Measurements from ENCODE around the gene OR2T2. TPM values are rescaled to one million over a fixed set of nuclear protein-coding genes. Genes with fewer than 3 reads are reported as not detected.
"Not testable (repeated sequence)": the region's sequence is repeated elsewhere in the genome, so short reads cannot be mapped to it uniquely, and the experiment has no call there.

The OR2T2 gene
- total and polyA plus RNA-seq, 2 of the 8 experiments (the other 6 are each of a cell fraction or from before 2014, with no cell fraction given): not detected

DNA sequence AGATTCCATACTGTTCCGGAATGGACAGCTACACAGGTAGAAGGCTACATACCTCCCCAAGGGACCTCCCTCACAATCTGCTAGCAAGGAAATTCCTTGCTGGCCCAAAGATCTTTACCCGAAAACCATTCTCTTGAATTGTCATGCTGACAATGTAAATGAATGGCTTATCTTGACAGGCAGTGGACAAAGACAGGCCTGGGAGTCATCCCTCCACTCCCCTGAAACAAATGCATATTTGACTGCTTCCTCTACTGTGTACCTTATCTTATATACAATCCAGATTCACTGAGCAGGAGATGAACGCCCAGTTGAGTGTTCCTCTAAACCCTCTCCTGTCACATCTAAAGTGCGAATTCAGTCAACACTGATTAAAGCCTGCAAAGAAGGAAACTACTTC, 834 bp upstream of the OR2T2 start:
- H2BK20ac ChIP-seq (ENCODE audit: low read length); CTCF ChIA-PET (ENCODE audit: partially characterized antibody); H2BK120ac ChIP-seq (replicated peaks; ENCODE audit: low read depth, low read length); H3K23me2 ChIP-seq (ENCODE audit: low read depth, low read length); H3K4me2 ChIP-seq (ENCODE audit: insufficient read depth in 1 of 2, low read depth in 2 of 2, low read length in 2 of 2); H3K79me1 ChIP-seq (ENCODE audit: low read depth, low read length); H4K20me1 ChIP-seq (replicated peaks in 1 of 2; ENCODE audit: control insufficient read depth in 1 of 2, insufficient read depth in 2 of 2, low read length in 2 of 2); H4K8ac ChIP-seq (ENCODE audit: extremely low read depth, insufficient read depth, low read length); DNase-seq (ENCODE audit: low read depth in 1 of 2, low spot score in 2 of 2); H3K4me1 ChIP-seq (replicated peaks in 1 of 4; ENCODE audit: control insufficient read depth in 3 of 4, insufficient read depth in 4 of 4, low read length in 3 of 4); H3K14ac ChIP-seq (ENCODE audit: insufficient read length); H3K36me3 ChIP-seq (ENCODE audit: control insufficient read depth in 2 of 4, insufficient read depth in 4 of 4, low read length in 3 of 4); H2AFZ ChIP-seq (ENCODE audit: low read length); POLR2A ChIA-PET (ENCODE audit: partially characterized antibody); H4K5ac ChIP-seq (ENCODE audit: insufficient read length, low read depth, low read length); FAIRE-seq; H3K27me3 ChIP-seq (replicated peaks in 1 of 4; ENCODE audit: control insufficient read depth in 3 of 4, extremely low read depth in 1 of 4, insufficient read depth in 3 of 4, low read length in 3 of 4); H3K23ac ChIP-seq (ENCODE audit: insufficient read length); H3K79me2 ChIP-seq (ENCODE audit: control insufficient read depth in 1 of 2, insufficient read depth in 2 of 2, low read length in 2 of 2); H2BK5ac ChIP-seq (ENCODE audit: low read depth, low read length); H2AK5ac ChIP-seq (ENCODE audit: low read depth, low read length); H3K56ac ChIP-seq (replicated peaks; ENCODE audit: insufficient read length, low read depth, low read length); H3K4ac ChIP-seq (replicated peaks; ENCODE audit: insufficient read length, low read depth, low read length); H4K91ac ChIP-seq (replicated peaks; ENCODE audit: insufficient read length, low read length); H3K27ac ChIP-seq (ENCODE audit: low read depth, low read length); H2BK12ac ChIP-seq (ENCODE audit: low read depth, low read length); H3K18ac ChIP-seq (ENCODE audit: extremely low read depth, low read length); H3K9ac ChIP-seq (replicated peaks in 1 of 4; ENCODE audit: extremely low read depth in 1 of 4, low read depth in 3 of 4, low read length in 3 of 4); H3K4me3 ChIP-seq (ENCODE audit: extremely low read depth in 1 of 4, insufficient read depth in 2 of 4, low read depth in 3 of 4, low read length in 4 of 4); H2BK15ac ChIP-seq (ENCODE audit: low read length): not testable (repeated sequence)
- 88% methylated on average over 4 of the region's 4 CpGs; no CpG with 5 or more reads in 1 of the 2 experiments for WGBS, 2 experiments (ENCODE audit: extremely low coverage in 1 of 2, insufficient coverage in 1 of 2, insufficient read length in 1 of 2, insufficient replicate concordance in 2 of 2, low coverage in 1 of 2, low lambda C conversion rate in 2 of 2, missing lambda C conversion rate in 1 of 2)
- H3K9me3 ChIP-seq (ENCODE audit: insufficient read depth in 2 of 2, low read depth in 1 of 2, low read length in 1 of 2): peaks cover 18 to 26% of the 10 kb centered on the region in 2 experiments

DNA sequence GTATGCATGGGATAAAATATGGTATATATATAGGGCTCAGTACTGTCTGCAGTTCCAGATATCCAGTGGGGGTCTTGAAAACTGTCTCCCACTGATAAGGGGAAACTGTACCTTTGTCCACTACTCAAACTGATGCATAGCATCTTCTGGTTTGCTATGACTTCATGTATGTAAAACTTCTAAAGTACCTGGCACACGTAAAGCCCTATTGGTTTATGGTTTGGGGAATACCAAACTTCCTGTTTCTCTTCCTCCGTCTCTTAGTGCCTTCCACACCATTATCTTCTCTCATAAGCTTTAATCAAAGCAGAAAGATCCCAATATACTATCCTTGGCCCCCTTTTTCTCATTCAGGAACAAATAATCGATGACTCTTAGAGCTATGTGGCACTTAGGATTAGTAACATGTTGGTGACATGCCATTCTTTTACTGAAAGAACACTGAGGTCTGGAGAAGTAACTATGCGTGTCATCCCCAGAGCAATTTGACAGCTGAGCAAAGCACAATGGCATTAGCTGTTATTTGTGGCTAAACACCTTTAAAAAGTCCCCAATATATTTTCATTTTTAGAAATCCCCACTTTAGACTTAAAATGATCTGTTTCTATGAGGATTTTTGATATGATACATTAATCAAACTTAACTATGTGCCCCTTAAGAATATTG, 3.1 kb downstream of the OR2T2 start:
- H3K4me3 ChIP-seq (ENCODE audit: extremely low read depth in 1 of 4, insufficient read depth in 2 of 4, low read depth in 3 of 4, low read length in 4 of 4); H3K18ac ChIP-seq (ENCODE audit: extremely low read depth, low read length); H3K23me2 ChIP-seq (ENCODE audit: low read depth, low read length); H3K27me3 ChIP-seq (replicated peaks in 1 of 4; ENCODE audit: control insufficient read depth in 3 of 4, extremely low read depth in 1 of 4, insufficient read depth in 3 of 4, low read length in 3 of 4); H4K20me1 ChIP-seq (replicated peaks in 1 of 2; ENCODE audit: control insufficient read depth in 1 of 2, insufficient read depth in 2 of 2, low read length in 2 of 2); H3K4me2 ChIP-seq (ENCODE audit: insufficient read depth in 1 of 2, low read depth in 2 of 2, low read length in 2 of 2); H3K56ac ChIP-seq (replicated peaks; ENCODE audit: insufficient read length, low read depth, low read length); H3K27ac ChIP-seq (ENCODE audit: low read depth, low read length); H3K36me3 ChIP-seq (ENCODE audit: control insufficient read depth in 2 of 4, insufficient read depth in 4 of 4, low read length in 3 of 4); H4K5ac ChIP-seq (ENCODE audit: insufficient read length, low read depth, low read length); FAIRE-seq; H3K23ac ChIP-seq (ENCODE audit: insufficient read length); H3K79me2 ChIP-seq (ENCODE audit: control insufficient read depth in 1 of 2, insufficient read depth in 2 of 2, low read length in 2 of 2); H2AFZ ChIP-seq (ENCODE audit: low read length); H2BK15ac ChIP-seq (ENCODE audit: low read length); H2BK5ac ChIP-seq (ENCODE audit: low read depth, low read length); CTCF ChIA-PET (ENCODE audit: partially characterized antibody); H2BK120ac ChIP-seq (replicated peaks; ENCODE audit: low read depth, low read length); POLR2A ChIA-PET (ENCODE audit: partially characterized antibody); H2BK12ac ChIP-seq (ENCODE audit: low read depth, low read length); H4K91ac ChIP-seq (replicated peaks; ENCODE audit: insufficient read length, low read length); H3K9ac ChIP-seq (replicated peaks in 1 of 4; ENCODE audit: extremely low read depth in 1 of 4, low read depth in 3 of 4, low read length in 3 of 4); H2BK20ac ChIP-seq (ENCODE audit: low read length); H3K4ac ChIP-seq (replicated peaks; ENCODE audit: insufficient read length, low read depth, low read length); H3K79me1 ChIP-seq (ENCODE audit: low read depth, low read length); H2AK5ac ChIP-seq (ENCODE audit: low read depth, low read length); DNase-seq (ENCODE audit: low read depth in 1 of 2, low spot score in 2 of 2); H4K8ac ChIP-seq (ENCODE audit: extremely low read depth, insufficient read depth, low read length); H3K14ac ChIP-seq (ENCODE audit: insufficient read length); H3K4me1 ChIP-seq (replicated peaks in 1 of 4; ENCODE audit: control insufficient read depth in 3 of 4, insufficient read depth in 4 of 4, low read length in 3 of 4): not testable (repeated sequence)
- H3K9me3 ChIP-seq (ENCODE audit: insufficient read depth in 2 of 2, low read depth in 1 of 2, low read length in 1 of 2): peaks cover 9 to 14% of the 10 kb centered on the region in 2 experiments
- no CpG with 5 or more reads among the region's 4 CpGs for WGBS, 2 experiments (ENCODE audit: extremely low coverage in 1 of 2, insufficient coverage in 1 of 2, insufficient read length in 1 of 2, insufficient replicate concordance in 2 of 2, low coverage in 1 of 2, low lambda C conversion rate in 2 of 2, missing lambda C conversion rate in 1 of 2)

Measured in H1 (cell line).